NOMO-1 treated with dmso at 0.1 percent for 144 hours (cell line): ENCODE data around the gene GNAS-AS1.

Experiments
- DNase-seq: peaks from one replicate; lab custom pipeline; 2025; ENCODE audit not compliant: unreplicated experiment; lab: John Stamatoyannopoulos, UW

The GNAS-AS1 gene

GRCh38 chr20:58787211-58788005 is 63.3 kb downstream of the GNAS-AS1 start:
- DNase-seq = no peak

- no peak for DNase-seq
Observed at GRCh38 chr20:58784321-58785074, 66.2 kb downstream of the GNAS-AS1 start.

GRCh38 chr20:58783511-58784011 is 67.1 kb downstream of the GNAS-AS1 start:
- no peak for DNase-seq

- DNase-seq = no peak
Observed at GRCh38 chr20:58781138-58781537, 69.6 kb downstream of the GNAS-AS1 start.

- DNase-seq = no peak
Observed at GRCh38 chr20:58778760-58779159, 71.9 kb downstream of the GNAS-AS1 start.

- no peak for DNase-seq
Observed at GRCh38 chr20:58777657-58778056, 73.0 kb downstream of the GNAS-AS1 start.

- no peak for DNase-seq
Observed at GRCh38 chr20:58776109-58776508, 74.6 kb downstream of the GNAS-AS1 start.

GRCh38 chr20:58775371-58775770 is 75.3 kb downstream of the GNAS-AS1 start:
- DNase-seq = no peak

- DNase-seq = no peak
Observed at GRCh38 chr20:58774667-58775263, 75.9 kb downstream of the GNAS-AS1 start.

- no peak for DNase-seq
Observed at GRCh38 chr20:58774214-58774613, 76.5 kb downstream of the GNAS-AS1 start.

- no peak for DNase-seq
Observed at GRCh38 chr20:58772786-58773185, 77.9 kb downstream of the GNAS-AS1 start.
